T1000 (cell line): ENCODE data around the gene LASP1.
"Not testable (repeated sequence)": the region's sequence is repeated elsewhere in the genome, so short reads cannot be mapped to it uniquely, and the experiment has no call there.

ENCODE experiments used
- DNase-seq: peaks from one replicate; lab custom pipeline; 2025; ENCODE audit warnings: mixed read lengths; lab: John Stamatoyannopoulos, UW

The LASP1 gene

GRCh38 chr17:38907930-38908675 lies 38.2 kb downstream of the LASP1 start:
- no peak for DNase-seq

- DNase-seq = no peak
Observed at GRCh38 chr17:38908676-38909181, 38.9 kb downstream of the LASP1 start.

DNA sequence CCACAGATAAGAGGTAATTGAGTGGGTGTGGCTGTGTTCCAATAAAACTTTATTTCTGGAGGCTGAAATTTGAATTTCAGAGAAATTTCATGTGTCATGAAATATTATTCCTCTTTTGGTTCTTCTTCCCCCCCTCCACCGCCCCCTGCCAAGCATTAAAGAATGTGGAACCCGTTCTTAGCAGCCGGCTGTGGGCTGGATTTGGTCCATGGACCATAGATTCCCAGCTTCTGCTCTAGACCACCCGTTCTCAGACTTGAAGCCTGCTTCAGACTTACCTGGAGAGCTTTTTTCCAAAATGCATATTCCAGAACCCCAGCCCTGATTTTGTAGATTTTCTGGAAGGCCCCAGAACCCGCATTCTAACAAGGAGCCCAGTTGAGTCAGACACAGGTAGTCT lies 40.5 kb downstream of the LASP1 start:
- no peak for DNase-seq

GRCh38 chr17:38911081-38911730 lies 41.3 kb downstream of the LASP1 start:
- DNase-seq = no peak

DNA sequence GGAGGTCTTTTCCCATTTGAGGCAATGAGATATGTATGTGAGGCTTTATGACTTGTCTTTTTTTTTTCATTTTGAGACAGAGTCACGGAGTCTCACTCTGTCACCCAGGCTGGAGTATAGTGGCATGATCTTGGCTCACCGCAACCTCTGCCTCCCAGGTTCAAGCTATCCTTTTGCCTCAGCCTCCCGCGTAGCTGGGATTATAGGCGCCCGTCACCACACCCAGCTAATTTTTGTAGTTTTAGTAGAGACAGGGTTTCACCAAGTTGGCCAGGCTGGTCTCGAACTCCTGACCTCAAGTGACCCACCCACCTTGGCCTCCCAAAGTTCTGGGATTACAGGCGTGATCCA lies 41.8 kb downstream of the LASP1 start:
- not testable (repeated sequence) for DNase-seq

DNA sequence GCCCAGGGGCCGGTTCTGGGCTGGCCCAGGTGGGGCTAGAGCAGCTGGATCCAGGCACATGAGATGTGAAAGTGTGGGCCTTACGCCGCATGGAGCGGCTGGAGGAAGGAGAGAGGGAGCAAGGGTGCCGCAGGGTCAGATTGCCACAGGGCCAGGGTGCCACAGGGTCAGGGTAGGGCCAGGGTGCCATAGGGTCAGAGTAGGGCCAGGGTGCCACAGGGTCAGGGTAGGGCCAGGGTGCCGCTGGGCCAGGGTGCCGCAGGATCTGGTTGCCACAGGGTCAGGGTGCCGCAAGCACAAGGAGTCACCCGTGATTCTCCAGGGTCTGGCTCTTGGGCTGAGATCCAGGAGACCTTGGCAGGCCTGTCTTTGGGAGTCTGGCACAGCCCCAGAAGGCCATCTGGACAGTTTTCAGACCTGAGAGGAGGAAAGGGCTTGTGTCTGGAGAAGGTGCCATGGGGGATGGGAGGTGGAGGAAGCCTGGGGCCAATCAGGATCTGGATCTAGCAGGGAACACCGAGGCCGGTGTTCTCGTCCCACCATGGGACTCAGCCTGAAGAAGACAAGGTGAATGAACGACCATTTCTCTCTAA lies 42.5 kb downstream of the LASP1 start:
- DNase-seq = no peak

DNA sequence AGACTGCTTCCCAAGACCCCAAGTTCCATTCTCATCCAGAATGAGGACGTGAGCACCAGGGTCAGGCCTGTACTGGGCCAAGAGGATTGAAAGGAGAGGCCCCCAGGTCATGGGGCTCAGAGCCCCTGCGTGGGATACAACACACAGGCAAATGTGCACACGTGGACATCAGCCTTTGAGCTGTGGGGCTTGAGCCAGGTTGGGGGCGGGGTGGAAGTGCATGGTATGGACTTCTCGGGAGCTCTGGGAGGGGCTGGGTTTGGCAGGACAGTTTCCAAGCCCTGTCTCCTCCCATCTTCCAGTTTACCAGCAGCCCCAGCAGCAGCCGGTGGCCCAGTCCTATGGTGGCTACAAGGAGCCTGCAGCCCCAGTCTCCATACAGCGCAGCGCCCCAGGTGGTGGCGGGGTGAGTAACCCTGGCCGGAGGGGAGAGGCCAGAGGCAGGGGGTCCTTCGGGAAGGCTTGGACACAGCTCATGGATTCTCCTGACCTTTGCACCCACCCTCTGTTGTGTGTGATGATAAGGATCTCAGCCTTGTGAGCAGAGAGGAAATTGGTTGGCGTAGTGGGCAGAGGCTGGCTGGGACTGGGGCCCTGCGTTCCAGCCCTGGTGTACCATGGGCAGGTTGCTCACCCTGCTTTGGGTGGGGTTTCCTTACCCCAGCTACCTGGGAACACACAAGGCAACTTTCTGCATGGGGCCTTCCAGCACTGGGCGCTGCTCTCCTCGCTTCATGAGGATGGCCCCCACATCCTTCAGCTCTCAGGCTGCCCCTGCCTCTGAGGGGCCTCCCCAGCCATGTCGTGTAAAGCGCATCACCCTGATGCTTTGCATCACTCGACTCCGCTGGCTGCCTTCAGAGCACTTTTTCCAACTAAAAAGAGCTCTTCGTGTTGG lies 45.1 kb downstream of the LASP1 start:
- DNase-seq = no peak

GRCh38 chr17:38915639-38915995 lies 45.8 kb downstream of the LASP1 start:
- no peak for DNase-seq

DNA sequence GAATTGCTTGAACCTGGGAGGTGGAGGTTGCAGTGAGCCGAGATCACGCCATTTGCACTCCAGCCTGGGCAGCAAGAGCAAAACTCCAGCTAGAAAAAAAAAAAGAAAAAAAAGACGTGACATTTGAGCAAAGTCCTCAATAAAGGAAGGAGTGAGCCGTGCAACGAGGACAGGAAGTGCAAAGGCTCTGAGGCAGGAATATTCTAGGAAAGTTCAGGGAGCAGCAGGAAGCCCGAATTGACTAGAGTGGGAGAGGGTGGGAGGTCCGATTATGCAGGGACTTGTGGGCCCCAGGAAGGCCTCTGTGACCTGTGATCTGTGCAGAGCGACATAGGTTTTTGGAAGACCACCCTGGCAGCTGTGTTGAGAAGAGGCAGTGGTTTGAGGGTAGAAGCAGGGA lies 46.9 kb downstream of the LASP1 start:
- DNase-seq = no peak

DNA sequence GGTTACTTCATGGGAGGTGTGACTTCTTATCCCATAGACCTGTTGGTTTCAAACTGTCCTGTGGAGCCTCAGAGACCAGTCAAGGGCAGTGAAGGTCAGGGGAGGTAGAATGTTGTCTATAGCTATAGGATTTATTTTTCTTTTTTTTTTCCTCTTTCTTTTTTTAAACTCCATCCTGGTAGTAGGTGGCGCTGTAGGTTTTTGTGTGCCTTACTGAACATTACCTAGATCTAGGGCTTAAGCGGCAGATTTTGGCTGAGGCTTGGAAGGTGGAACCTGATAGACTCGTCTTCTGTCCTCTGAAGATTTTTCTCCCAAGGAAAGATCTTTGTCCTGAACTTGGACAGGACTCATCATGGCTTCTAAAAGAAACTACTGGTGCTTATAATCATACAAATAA lies 47.4 kb downstream of the LASP1 start:
- DNase-seq = no peak

GRCh38 chr17:38918129-38918913 lies 48.5 kb downstream of the LASP1 start:
- DNase-seq = no peak

DNA sequence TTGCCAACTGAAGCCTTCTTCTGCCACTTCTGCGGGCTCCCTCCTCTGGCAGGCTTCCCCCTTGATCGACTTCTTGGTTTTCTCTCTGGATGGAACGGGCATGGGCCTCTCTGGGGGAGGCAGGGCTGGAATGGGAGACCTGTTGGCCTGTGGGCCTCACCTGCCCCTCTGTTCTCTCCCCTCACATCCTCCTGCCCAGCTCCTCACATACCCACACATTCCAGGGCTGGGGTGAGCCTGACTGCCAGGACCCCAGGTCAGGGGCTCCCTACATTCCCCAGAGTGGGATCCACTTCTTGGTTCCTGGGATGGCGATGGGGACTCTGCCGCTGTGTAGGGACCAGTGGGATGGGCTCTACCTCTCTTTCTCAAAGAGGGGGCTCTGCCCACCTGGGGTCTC lies 49.1 kb downstream of the LASP1 start:
- DNase-seq = no peak

DNA sequence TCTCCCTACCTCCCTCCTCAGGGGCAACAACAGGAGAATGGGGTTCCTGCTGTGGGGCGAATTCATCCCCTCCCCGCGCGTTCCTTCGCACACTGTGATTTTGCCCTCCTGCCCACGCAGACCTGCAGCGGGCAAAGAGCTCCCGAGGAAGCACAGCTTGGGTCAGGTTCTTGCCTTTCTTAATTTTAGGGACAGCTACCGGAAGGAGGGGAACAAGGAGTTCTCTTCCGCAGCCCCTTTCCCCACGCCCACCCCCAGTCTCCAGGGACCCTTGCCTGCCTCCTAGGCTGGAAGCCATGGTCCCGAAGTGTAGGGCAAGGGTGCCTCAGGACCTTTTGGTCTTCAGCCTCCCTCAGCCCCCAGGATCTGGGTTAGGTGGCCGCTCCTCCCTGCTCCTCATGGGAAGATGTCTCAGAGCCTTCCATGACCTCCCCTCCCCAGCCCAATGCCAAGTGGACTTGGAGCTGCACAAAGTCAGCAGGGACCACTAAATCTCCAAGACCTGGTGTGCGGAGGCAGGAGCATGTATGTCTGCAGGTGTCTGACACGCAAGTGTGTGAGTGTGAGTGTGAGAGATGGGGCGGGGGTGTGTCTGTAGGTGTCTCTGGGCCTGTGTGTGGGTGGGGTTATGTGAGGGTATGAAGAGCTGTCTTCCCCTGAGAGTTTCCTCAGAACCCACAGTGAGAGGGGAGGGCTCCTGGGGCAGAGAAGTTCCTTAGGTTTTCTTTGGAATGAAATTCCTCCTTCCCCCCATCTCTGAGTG lies 49.6 kb downstream of the LASP1 start:
- no peak for DNase-seq

- DNase-seq = no peak
Observed at GRCh38 chr17:38920374-38921291, 50.8 kb downstream of the LASP1 start.

GRCh38 chr17:38921756-38922411 lies 52.0 kb downstream of the LASP1 start:
- no peak for DNase-seq

DNA sequence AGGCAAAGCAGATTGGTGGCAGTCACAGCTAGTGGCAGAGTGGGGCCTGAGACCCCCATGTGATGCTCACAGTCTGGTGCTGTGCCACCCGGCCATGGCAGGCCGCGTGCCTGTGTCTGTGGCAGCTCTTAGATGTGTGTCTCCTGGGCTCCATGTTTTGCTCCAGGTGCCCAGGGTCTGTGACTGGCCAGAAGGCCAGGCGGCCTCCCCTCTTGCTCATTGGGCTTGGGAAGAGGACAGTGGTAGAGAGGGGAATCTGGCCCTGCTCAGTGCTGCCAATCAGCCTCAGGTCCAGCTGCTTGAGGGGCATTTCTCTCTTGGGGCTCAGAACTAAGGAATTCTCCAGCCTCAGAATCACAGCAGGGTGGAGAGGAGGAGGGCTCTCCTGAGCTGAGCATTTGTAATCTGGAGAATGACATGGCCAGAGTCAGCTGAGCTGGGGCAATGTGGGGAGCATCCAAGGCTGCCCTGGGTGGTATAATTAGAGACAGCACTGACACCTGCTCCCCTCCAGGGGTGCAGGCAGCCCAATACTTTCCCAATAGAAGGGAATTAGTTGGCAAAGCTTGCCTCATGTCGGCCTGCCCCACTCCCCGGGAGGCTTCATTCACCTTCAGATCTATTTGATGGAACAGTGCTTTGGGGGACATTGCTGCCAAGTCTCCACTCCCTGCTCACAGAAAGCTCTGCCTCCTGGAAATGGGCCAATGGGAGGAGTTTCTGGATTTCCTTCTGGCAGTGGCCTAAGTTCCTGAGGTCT lies 52.9 kb downstream of the LASP1 start:
- DNase-seq = no peak

DNA sequence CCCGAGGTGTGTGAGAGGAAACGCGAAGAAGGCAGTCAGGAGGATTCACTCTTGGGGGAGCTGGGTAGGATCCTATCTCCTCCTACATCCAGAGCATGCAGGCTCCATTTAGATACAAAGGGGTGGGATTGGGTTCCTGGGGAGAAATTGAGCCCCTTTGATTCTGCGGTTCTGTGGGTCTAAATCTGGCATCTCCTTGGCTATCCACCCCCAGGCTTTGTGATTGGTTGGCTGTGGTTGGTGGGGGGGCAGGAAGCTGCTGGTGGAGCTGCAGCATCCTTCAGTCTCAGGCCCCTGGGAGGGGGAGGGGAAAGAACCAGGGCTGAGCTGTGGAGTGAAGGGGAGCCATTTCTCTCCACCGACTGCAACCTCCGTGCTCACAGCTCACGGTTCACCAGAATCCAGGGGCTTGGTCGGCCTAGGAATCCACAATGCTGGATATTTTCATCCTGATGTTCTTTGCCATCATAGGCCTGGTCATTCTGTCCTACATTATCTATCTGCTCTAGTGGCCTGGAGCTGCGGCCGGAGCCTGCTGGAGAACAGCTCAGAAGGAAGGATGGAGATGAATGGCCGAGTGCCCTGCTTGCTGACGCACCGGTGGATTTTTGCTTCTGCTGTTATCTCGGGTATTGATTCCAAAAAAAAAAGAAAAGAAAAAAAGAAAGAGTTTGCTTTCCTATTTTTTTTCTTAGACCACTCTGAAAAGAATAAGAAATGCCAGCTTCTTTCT lies 55.6 kb downstream of the LASP1 start, which contains the start of gene LASP1NB:
TSS of gene LASP1NB (plus strand) at position 352 of the 733 bp plus-strand sequence.
- DNase-seq = no peak
